GM12872 (cell line): ENCODE results near the gene YY1.

Experiments
- TF ChIP-seq, protein P1 (sequence below): IDR thresholded peaks from 3 replicates; pipeline ENCODE4 v1.5.1; 2011; ENCODE audit warnings: low read depth, mild to moderate bottlenecking, low read length, moderate library complexity; ENCODE audit not compliant: insufficient read depth

The YY1 gene

GRCh38 chr14:100290607-100291304 is 51.8 kb downstream of the YY1 start:
- TF ChIP-seq, protein P1, sequence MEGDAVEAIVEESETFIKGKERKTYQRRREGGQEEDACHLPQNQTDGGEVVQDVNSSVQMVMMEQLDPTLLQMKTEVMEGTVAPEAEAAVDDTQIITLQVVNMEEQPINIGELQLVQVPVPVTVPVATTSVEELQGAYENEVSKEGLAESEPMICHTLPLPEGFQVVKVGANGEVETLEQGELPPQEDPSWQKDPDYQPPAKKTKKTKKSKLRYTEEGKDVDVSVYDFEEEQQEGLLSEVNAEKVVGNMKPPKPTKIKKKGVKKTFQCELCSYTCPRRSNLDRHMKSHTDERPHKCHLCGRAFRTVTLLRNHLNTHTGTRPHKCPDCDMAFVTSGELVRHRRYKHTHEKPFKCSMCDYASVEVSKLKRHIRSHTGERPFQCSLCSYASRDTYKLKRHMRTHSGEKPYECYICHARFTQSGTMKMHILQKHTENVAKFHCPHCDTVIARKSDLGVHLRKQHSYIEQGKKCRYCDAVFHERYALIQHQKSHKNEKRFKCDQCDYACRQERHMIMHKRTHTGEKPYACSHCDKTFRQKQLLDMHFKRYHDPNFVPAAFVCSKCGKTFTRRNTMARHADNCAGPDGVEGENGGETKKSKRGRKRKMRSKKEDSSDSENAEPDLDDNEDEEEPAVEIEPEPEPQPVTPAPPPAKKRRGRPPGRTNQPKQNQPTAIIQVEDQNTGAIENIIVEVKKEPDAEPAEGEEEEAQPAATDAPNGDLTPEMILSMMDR: no peak

GRCh38 chr14:100291305-100292075 is 52.5 kb downstream of the YY1 start:
- TF ChIP-seq, protein P1: no peak

- TF ChIP-seq, protein P1: no peak
Observed at GRCh38 chr14:100292301-100292775, 53.4 kb downstream of the YY1 start.

DNA sequence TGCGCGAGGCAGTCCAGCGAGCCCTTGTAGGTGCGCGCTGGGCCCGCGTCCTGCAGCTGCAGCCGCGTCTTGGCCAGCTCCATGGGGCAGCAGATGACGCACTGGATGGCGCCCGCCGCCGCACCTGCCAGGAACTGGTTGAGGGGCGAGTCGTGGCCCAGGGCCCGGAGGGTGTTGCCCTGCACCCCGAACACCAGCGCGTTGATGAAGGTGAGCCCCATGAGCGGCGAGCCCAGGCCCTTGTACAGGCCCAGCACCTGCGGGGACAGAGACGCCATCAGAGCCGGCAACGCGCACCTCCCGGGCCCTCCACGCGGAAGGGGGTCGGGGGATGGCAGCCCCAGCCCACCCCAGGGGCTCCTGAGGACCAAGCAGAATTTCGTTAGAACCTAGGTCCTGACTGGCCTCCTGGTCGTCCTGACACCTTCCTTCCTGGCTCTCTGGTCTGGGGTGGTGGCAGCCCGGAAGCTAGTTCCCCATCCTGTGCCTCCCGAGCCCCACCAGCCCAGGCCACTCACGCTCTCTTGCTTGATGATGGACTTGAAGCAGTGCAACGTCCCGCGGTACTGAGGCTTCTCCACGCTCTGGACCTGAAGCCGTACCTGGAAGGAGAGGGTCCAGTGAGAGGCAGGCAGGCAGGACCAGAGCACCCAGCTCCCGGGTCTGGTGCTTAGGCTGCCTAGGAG is 54.0 kb downstream of the YY1 start:
- TF ChIP-seq, protein P1: no peak

DNA sequence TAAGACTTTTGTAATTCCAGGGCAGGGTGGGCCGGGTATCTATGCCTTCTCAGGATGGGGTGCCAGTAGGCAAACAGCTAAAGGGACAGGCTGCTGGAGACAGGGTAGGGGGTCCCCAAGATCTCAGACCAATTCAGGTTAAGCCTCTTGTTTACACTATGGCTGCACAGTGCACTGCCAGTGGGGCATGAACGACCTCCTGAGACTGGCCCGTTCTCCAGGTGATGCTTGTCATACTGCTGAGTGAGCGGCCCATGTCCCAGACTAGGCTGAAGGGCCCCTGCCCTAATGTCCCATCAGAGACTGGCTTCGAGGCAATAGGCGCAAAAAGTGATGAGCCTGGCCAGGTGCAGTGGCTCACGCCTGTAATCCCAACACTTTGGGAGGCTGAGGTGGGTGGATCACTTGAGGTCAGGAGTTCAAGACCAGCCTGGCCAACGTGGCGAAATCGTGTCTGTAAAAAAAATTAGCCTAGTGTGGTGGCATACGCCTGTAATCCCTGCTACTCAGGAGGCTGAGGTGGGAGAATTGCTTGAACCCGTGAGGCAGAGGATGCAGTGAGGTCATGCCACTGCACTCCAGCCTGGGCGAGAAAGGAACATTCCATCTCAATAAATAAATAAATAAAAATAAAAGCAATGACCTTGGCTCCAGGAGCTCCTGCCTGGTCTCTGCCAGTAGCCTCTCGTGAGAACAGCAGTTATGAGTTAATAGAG is 54.7 kb downstream of the YY1 start:
- TF ChIP-seq, protein P1: no peak

DNA sequence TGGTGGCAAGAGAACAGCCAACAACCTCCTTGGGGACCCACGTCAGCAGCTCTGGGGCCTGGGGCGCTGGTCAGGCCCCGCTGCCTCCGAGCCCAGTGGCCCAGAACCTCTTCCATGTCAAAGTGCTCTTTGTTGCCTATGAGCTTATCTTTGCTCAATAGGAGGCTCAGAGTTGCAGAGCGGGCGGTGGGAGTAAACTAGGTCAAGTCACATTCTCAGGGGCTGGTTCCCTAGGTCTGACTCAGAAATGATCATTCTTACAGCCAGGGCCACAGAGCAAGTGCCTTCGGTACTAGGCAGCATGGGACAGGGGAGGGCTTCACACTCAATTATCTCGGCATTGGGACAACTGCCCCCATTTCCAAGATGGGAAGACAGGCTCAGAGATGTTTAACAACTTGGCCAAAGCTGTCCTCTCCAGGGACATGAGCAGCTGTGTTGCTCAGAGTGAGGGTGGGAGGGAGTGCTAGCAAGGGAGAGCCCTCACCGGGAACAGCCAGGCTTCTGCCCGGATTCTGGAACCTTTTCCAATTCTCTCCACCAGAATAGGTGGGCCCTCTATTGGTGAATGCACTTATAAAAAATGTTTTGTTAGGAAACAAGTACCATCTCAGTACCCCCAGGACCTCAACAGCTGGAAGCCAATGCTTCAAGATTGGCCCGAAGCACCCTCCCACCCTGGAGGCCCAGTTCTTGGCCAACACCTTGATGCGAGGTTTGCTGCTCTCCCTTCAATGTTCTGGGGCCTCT is 55.4 kb downstream of the YY1 start:
- TF ChIP-seq, protein P1: no peak
